ENCODE data around the gene RBM47. TPM values are rescaled to one million over a fixed set of nuclear protein-coding genes. Genes with fewer than 3 reads are reported as not detected.

The RBM47 gene
- total RNA-seq, 1 experiment from 2014 or later = 0.28 TPM

DNA sequence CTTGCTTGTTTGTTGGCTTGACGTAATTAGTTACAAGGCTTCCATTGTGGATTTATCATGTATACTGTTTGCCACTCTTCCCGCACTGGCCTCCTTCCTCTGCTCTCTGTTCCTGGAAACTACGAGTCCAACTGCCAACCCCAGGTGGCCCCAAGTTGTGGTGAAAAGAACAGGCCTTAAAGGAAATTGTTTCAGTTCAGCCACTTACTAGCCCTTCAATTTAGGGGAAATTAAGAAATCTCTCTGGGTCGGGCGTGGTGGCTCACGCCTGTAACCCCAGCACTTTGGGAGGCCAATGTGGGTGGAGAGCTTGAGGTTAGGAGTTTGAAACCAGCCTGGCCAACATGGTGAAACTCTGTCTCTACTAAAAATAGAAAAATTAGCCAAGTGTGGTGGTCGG lies 28.0 kb downstream of the RBM47 start:
- intact Hi-C loops (cut with micrococcal nuclease; ENCODE audit: unreplicated experiment) = no loop called here
- H3K27me3 ChIP-seq (replicated peaks; ENCODE audit: insufficient read depth, low read depth, low read length, poor library complexity) = no peaks in the 10 kb centered on the region
- no peaks in the 10 kb centered on the region for H3K9me3 ChIP-seq (ENCODE audit: low read depth, low read length, poor library complexity, severe bottlenecking)
- DNase-seq (ENCODE audit: low spot score) = no peak
- H3K4me3 ChIP-seq (ENCODE audit: low read depth, low read length, poor library complexity, severe bottlenecking) = no peak overlapping the region
- no peak overlapping the region for H3K27ac ChIP-seq (ENCODE audit: low read depth, low read length, poor library complexity, severe bottlenecking)
- H3K4me1 ChIP-seq (ENCODE audit: insufficient read depth, low read length, poor library complexity, severe bottlenecking) = no peaks in the 10 kb centered on the region
- CTCF ChIA-PET = no interaction called here
- no TSS peak for BruUV-seq (replicated peaks)
- H3K36me3 ChIP-seq (ENCODE audit: insufficient read depth, low read length, poor library complexity, severe bottlenecking) = no peaks in the 10 kb centered on the region
- POLR2A ChIA-PET (ENCODE audit: low non-redundant PET) = no interaction called here
- no peak for TF ChIP-seq CTCF (conservative IDR thresholded peaks at IDR 0.05; ENCODE audit: low read depth, low read length)

- POLR2A ChIA-PET (ENCODE audit: low non-redundant PET) = no interaction called here
Measured at GRCh38 chr4:40600850-40601249, 28.8 kb downstream of the RBM47 start.

GRCh38 chr4:40599431-40599830 lies 30.2 kb downstream of the RBM47 start:
- CTCF ChIA-PET = no interaction called here
- no TSS peak for BruUV-seq (replicated peaks)

More at GRCh38 chr4:40600850-40601249, 28.8 kb downstream of the RBM47 start:
- CTCF ChIA-PET = interaction anchor here (0.6 kb wide), 1 partner anchor 1131 kb away, joined by 3 read pairs; no protein-coding TSS in a partner anchor
- no peak for TF ChIP-seq CTCF (conservative IDR thresholded peaks at IDR 0.05; ENCODE audit: low read depth, low read length)
- TF ChIP-seq EZH2 (IDR thresholded peaks at IDR 0.05; ENCODE audit: borderline replicate concordance, low read depth, low read length, poor library complexity, severe bottlenecking) = no peak
- no TSS peak for BruUV-seq (replicated peaks)
- no peak for DNase-seq (ENCODE audit: low spot score)
- Histone ChIP-seq H3K4me1 (ENCODE audit: insufficient read depth, low read length, poor library complexity, severe bottlenecking) (no peaks in the 10 kb centered on the region), H3K27me3 (replicated peaks; ENCODE audit: insufficient read depth, low read depth, low read length, poor library complexity) (no peaks in the 10 kb centered on the region), H3K4me3 (ENCODE audit: low read depth, low read length, poor library complexity, severe bottlenecking) (no peak overlapping the region), H3K9me3 (ENCODE audit: low read depth, low read length, poor library complexity, severe bottlenecking) (no peaks in the 10 kb centered on the region), H3K36me3 (ENCODE audit: insufficient read depth, low read length, poor library complexity, severe bottlenecking) (no peaks in the 10 kb centered on the region), H3K27ac (ENCODE audit: low read depth, low read length, poor library complexity, severe bottlenecking) (no peak overlapping the region)
- intact Hi-C loops (cut with micrococcal nuclease; ENCODE audit: unreplicated experiment) = no loop called here

More at GRCh38 chr4:40599431-40599830, 30.2 kb downstream of the RBM47 start:
- H3K36me3 ChIP-seq (ENCODE audit: insufficient read depth, low read length, poor library complexity, severe bottlenecking) = no peaks in the 10 kb centered on the region
- TF ChIP-seq EZH2 (IDR thresholded peaks at IDR 0.05; ENCODE audit: borderline replicate concordance, low read depth, low read length, poor library complexity, severe bottlenecking) (no peak), CTCF (conservative IDR thresholded peaks at IDR 0.05; ENCODE audit: low read depth, low read length) (no peak)
- no peaks in the 10 kb centered on the region for H3K27me3 ChIP-seq (replicated peaks; ENCODE audit: insufficient read depth, low read depth, low read length, poor library complexity)
- intact Hi-C loops (cut with micrococcal nuclease; ENCODE audit: unreplicated experiment) = no loop called here
- H3K9me3 ChIP-seq (ENCODE audit: low read depth, low read length, poor library complexity, severe bottlenecking) = no peaks in the 10 kb centered on the region
- no peak for DNase-seq (ENCODE audit: low spot score)
- no peak overlapping the region for H3K27ac ChIP-seq (ENCODE audit: low read depth, low read length, poor library complexity, severe bottlenecking)
- no peak overlapping the region for H3K4me3 ChIP-seq (ENCODE audit: low read depth, low read length, poor library complexity, severe bottlenecking)
- POLR2A ChIA-PET (ENCODE audit: low non-redundant PET) = no interaction called here
- H3K4me1 ChIP-seq (ENCODE audit: insufficient read depth, low read length, poor library complexity, severe bottlenecking) = no peaks in the 10 kb centered on the region
